ENCODE data around the gene CCDC167. TPM values are rescaled to one million over a fixed set of nuclear protein-coding genes. Genes with fewer than 3 reads are reported as not detected.

Gene CCDC167
- total RNA-seq, 1 experiment from 2014 or later = 31.9 TPM

- no peak overlapping the region for H3K9ac ChIP-seq (ENCODE audit: extremely low read depth, insufficient read length, low read length)
- H3K23ac ChIP-seq (ENCODE audit: insufficient read length, low read depth, low read length) = no peak overlapping the region
- no peak overlapping the region for H3K4me2 ChIP-seq (ENCODE audit: insufficient read depth, insufficient read length, low read length)
- Mint-ChIP-seq H3K27me3 (ENCODE audit: low read depth) (peaks cover 30% of the 10 kb centered on the region), H3K4me3 (no peak overlapping the region), H3K27ac (no peak overlapping the region), H3K9me3 (no peaks in the 10 kb centered on the region; a peak in 2 of 5 replicates), H3K36me3 (ENCODE audit: insufficient read depth in 1 of 3, low read depth in 3 of 3) (no peaks in the 10 kb centered on the region), H3K4me1 (peaks cover 10 to 18% of the 10 kb centered on the region in 2 experiments)
- H4K20me1 ChIP-seq (ENCODE audit: control insufficient read depth, insufficient read depth, insufficient read length) = no peaks in the 10 kb centered on the region
- no peak overlapping the region for H3K27ac ChIP-seq (ENCODE audit: insufficient read length, low read depth, low read length)
- no peaks in the 10 kb centered on the region for H3K9me3 ChIP-seq (ENCODE audit: control insufficient read depth, low read depth, low read length)
- no peak overlapping the region for H4K91ac ChIP-seq (ENCODE audit: insufficient read length, low read depth, low read length)
- no peak overlapping the region for H2AFZ ChIP-seq (ENCODE audit: low read length)
- H3K14ac ChIP-seq (ENCODE audit: insufficient read depth, low read length) = no peak overlapping the region
- no peaks in the 10 kb centered on the region for H3K27me3 ChIP-seq (ENCODE audit: insufficient read depth, low read length)
- H2BK20ac ChIP-seq (ENCODE audit: low read depth, low read length, poor library complexity, severe bottlenecking) = no peak overlapping the region
- no peaks in the 10 kb centered on the region for H3K79me1 ChIP-seq (ENCODE audit: insufficient read depth, low read depth, low read length, poor library complexity, severe bottlenecking)
- no peak overlapping the region for H4K5ac ChIP-seq (ENCODE audit: insufficient read length, low read depth, low read length)
- no peak overlapping the region for H2BK5ac ChIP-seq (ENCODE audit: insufficient read length, low read length)
- DNase-seq = no peak
- no peak overlapping the region for H2AK5ac ChIP-seq (ENCODE audit: insufficient read length, low read length)
- TF ChIP-seq CTCF (conservative IDR thresholded peaks at IDR 0.05) = no peak
- H3K4me1 ChIP-seq (ENCODE audit: insufficient read depth, low read length) = no peaks in the 10 kb centered on the region
- H3K4ac ChIP-seq (ENCODE audit: low read depth, low read length) = no peak overlapping the region
- no peak overlapping the region for H3K56ac ChIP-seq (ENCODE audit: insufficient read length, low read depth, low read length)
- H3T11ph ChIP-seq (ENCODE audit: low read length) = no peak overlapping the region
- no peak overlapping the region for H2BK12ac ChIP-seq (ENCODE audit: insufficient read length, low read depth, low read length)
- WGBS (ENCODE audit: extremely low coverage, insufficient read length, low lambda C conversion rate) = no CpG with 5 or more reads among the region's 4 CpGs
- H3K18ac ChIP-seq (ENCODE audit: insufficient read length, low read depth, low read length) = no peak overlapping the region
- H3K23me2 ChIP-seq (ENCODE audit: insufficient read length, low read depth, low read length, poor library complexity, severe bottlenecking) = no peaks in the 10 kb centered on the region
- no peak overlapping the region for H4K8ac ChIP-seq (replicated peaks; ENCODE audit: insufficient read length, low read depth, low read length)
- no peaks in the 10 kb centered on the region for H3K79me2 ChIP-seq (ENCODE audit: insufficient read depth, low read length)
- H2BK120ac ChIP-seq (ENCODE audit: low read depth, low read length, poor library complexity, severe bottlenecking) = no peak overlapping the region
- H2BK15ac ChIP-seq (ENCODE audit: low read depth, low read length) = no peak overlapping the region
These were observed 25.3 kb upstream of the CCDC167 start for GRCh38 chr6:37524970-37525318.
